Mucosa of rectum (tissue), 2 donors: ENCODE data around the gene RPUSD1.

Experiments used
- H3K27ac ChIP-seq, 2 donors: one replicate each; pipeline ENCODE4 v1.7.0; 2013; ENCODE audit warnings: inconsistent platforms in 2 of 2, low read depth in 2 of 2, low read length in 2 of 2
- H3K27me3 ChIP-seq, 2 donors: one replicate each; pipeline ENCODE4 v1.7.0; 2013; ENCODE audit warnings: low read length in 2 of 2; ENCODE audit not compliant: control insufficient read depth in 2 of 2, insufficient read depth in 2 of 2
- H3K36me3 ChIP-seq, 2 donors: one replicate each; pipeline ENCODE4 v1.7.0; 2013; ENCODE audit warnings: low read length in 2 of 2; ENCODE audit not compliant: control insufficient read depth in 2 of 2, insufficient read depth in 2 of 2
- H3K4me1 ChIP-seq, 2 donors: one replicate each; pipeline ENCODE4 v1.7.0; 2013; ENCODE audit warnings: low read length in 2 of 2, mild to moderate bottlenecking in 1 of 2; ENCODE audit not compliant: control insufficient read depth in 2 of 2, insufficient read depth in 2 of 2
- H3K4me3 ChIP-seq, 2 donors: one replicate each; pipeline ENCODE4 v1.7.0; 2013; ENCODE audit warnings: low read length in 2 of 2
- H3K9ac ChIP-seq, 2 donors: one replicate each; pipeline ENCODE4 v1.7.0; 2013; ENCODE audit warnings: low read length in 2 of 2, low read depth in 1 of 2, mild to moderate bottlenecking in 1 of 2
- H3K9me3 ChIP-seq, 2 donors: one replicate each; pipeline ENCODE4 v1.7.0; 2013; ENCODE audit warnings: low read length in 2 of 2; ENCODE audit not compliant: control insufficient read depth in 2 of 2
- donor health status: healthy.
- donor health status: Normal muscosa, but diverticular disease.

RPUSD1 gene

DNA sequence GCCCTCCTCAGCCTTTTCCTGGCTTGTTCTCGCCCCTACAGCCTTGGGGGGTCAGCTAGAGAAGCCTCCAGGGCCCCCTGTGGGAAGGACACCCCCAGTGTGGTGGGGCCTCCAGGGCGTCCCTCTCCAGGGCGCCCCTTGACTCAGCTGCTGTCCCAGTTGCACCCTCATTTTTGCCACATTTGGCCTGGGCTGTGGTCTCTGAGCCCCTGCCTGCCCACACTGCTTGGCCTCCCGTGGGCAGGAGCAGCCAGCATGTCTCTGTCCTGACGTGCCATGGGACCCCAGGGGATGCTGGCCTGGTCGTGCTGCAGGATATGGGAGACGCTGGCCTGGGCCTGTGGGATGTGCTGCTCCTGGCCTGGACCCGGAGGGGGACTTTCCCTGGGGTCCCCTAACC lies 5.2 kb upstream of the RPUSD1 start:
- H3K27ac ChIP-seq, result no peak overlapping the region
- no peak overlapping the region for H3K4me3 ChIP-seq
- no peak overlapping the region for H3K9ac ChIP-seq
- no peaks in the 10 kb centered on the region for H3K27me3 ChIP-seq
- no peaks in the 10 kb centered on the region for H3K9me3 ChIP-seq
- H3K36me3 ChIP-seq, result no peaks in the 10 kb centered on the region
- H3K4me1 ChIP-seq, result peaks cover 7 to 10% of the 10 kb centered on the region in 2 donors

DNA sequence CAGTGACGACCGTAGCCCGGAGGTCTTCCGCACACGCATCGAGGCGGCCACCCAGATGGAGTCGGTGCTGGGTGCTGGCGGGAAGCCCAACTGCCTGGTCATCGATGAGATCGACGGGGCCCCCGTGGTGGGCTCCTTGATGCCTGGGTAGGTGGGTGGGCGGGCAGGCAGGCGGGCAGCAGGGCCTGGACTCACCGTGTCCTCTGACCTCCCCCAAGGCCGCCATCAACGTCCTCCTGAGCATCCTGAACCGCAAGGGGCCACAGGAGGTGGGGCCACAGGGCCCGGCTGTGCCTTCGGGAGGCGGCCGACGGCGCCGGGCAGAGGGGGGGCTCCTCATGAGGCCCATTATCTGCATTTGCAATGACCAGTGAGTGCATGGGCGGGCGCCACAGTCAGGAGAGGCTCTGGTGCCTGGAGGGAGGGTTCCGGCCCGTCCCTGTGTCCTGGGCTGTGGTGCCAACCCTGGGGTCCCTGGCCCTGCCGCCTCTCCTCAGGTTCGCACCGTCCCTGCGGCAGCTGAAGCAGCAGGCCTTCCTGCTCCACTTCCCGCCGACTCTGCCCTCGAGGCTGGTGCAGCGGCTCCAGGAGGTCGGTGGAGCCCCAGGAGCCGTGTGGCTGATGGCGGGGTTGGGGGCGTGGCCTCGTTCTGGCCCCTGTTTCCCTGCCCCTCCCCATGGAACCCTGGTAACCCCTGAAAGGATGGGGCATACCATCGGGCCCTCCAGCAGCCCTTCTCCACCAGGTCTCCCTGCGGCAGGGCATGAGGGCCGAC lies 4.2 kb upstream of the RPUSD1 start:
- Histone ChIP-seq H3K9me3 (no peaks in the 10 kb centered on the region), H3K27me3 (no peaks in the 10 kb centered on the region), H3K27ac (no peak overlapping the region), H3K4me3 (no peak overlapping the region), H3K9ac (no peak overlapping the region), H3K36me3 (no peaks in the 10 kb centered on the region), H3K4me1 (peaks cover 10 to 14% of the 10 kb centered on the region in 2 donors)

DNA sequence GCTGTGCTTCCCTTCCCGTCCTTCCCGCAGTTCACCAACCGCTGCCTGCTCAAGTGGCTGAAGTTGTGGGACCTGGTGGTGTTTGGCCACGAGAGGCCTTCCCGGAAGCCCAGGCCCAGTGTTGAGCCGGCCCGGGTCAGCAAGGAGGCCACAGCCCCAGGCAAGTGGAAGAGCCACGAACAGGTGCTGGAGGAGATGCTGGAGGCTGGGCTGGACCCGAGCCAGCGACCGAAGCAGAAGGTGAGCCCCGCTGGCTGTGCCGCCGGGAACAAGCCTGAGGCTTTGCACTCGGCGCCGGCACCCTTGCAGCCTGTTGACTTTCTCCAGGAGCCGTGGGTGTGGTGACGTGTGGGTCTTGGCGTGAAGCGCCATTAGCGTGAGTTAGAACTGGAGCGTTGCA lies 3.0 kb upstream of the RPUSD1 start:
- H3K36me3 ChIP-seq, result peaks cover 4% of the 10 kb centered on the region in 2 donors
- H3K9me3 ChIP-seq, result no peaks in the 10 kb centered on the region

DNA sequence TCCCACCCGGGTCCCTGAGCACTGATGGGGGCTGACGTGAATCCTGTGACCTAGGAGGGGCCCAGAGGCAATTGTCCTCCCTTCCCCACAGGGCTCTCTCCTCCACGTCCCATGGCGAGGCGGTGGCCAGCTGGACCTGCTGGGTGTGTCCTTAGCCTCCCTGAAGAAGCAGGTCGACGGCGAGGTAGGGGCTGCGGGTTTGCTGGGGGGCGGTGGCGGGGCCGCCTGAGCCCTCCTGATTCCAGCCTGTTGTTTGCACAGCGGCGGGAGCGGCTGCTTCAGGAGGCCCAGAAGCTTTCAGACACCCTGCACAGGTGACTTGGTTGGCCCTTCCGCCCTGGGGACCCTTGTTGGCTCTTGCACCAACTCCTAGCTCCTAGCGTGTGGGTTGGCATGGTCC lies 1.9 kb upstream of the RPUSD1 start:
- Histone ChIP-seq H3K27ac (no peak overlapping the region), H3K9ac (no peak overlapping the region), H3K36me3 (peaks cover 4% of the 10 kb centered on the region in 2 donors), H3K9me3 (no peaks in the 10 kb centered on the region), H3K4me3 (no peak overlapping the region), H3K27me3 (no peaks in the 10 kb centered on the region), H3K4me1 (peaks cover 13 to 18% of the 10 kb centered on the region in 2 donors)

More for the DNA sequence above, 3.0 kb upstream of the RPUSD1 start:
- Histone ChIP-seq H3K9ac (no peak overlapping the region), H3K27ac (no peak overlapping the region), H3K4me3 (no peak overlapping the region), H3K4me1 (peaks cover 13 to 18% of the 10 kb centered on the region in 2 donors), H3K27me3 (no peaks in the 10 kb centered on the region)

DNA sequence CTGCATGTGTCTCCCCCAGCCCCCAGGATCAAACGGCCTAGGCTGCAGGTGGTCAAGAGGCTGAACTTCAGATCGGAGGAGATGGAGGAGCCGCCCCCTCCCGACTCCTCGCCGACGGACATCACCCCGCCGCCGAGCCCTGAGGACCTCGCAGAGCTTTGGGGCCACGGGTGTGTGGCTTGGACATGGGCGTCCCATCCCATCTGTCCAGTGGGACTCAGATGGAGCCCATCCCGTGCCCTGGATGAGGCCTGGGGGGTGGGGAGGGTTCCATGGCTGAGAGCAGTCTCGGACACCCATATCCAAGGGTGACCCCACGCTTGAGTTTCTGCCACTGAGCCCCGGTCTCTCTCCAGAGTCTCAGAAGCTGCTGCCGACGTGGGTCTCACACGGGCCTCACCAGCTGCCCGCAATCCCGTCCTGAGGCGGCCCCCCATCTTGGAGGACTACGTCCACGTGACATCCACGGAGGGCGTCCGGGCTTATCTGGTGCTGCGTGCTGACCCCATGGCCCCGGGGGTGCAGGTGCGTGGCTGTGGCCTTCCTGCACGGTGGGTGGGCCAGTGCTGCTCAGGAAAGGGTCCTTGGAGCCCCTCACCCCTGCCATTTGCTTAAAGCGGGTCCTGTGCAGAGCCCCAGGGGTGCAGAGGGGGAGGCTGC lies 1.1 kb upstream of the RPUSD1 start:
- no peaks in the 10 kb centered on the region for H3K9me3 ChIP-seq
- H3K4me3 ChIP-seq, result peak overlapping the region; percentile 78 to 85
- peak overlapping the region in 1 of 2 donors; percentile 68 for H3K9ac ChIP-seq
- H3K36me3 ChIP-seq, result peaks cover 4% of the 10 kb centered on the region in 2 donors
- H3K27ac ChIP-seq, result no peak overlapping the region
- H3K4me1 ChIP-seq, result peaks cover 13 to 18% of the 10 kb centered on the region in 2 donors
- H3K27me3 ChIP-seq, result no peaks in the 10 kb centered on the region

DNA sequence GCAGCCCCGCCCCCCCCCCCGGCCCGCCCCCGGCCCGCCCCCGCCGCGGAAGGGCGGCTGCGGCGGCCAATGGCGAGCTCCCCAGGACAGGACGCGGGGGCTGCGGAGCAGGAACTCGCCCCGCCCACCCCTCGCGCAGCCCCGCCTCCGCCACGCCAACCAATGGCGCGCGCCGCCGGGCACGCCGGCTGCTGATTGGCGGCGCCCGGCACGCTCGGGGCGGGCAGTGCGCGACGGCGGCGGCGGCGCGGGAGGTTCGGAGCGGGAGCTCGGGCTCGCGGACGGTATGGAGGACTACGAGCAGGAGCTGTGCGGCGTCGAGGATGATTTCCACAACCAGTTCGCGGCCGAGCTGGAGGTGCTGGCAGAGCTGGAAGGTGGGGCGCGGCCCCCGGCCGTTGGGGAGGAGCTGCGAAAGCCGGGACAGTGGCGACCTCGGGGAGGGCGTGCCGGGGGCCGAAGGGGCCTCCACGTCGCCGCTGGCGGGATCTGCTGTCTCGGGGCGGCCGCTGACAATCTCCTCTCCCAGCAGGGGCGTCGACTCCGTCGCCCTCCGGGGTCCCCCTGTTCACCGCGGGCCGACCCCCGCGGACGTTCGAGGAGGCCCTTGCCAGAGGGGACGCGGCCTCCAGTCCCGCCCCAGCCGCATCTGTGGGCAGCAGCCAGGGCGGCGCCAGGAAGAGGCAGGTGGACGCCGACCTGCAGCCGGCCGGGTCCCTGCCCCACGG lies 382 bp upstream of the RPUSD1 start, which contains the start of gene CHTF18:
Gene CHTF18 (plus strand): TSS at position 222 of the 728 bp plus-strand sequence. CDS start 65 bp downstream, at position 287.
- H3K27ac ChIP-seq, result peak within 1 kb of the TSS in 1 of 2 donors; percentile 61
- peak within 1 kb of the TSS; percentile 85 for H3K4me3 ChIP-seq
- H3K36me3 ChIP-seq, result peaks cover 4% of the 10 kb centered on the region in 2 donors
- H3K27me3 ChIP-seq, result peaks cover 0 to 1% of the 10 kb centered on the region in 2 donors
- H3K9ac ChIP-seq, result peak within 1 kb of the TSS; percentile 77 to 80
- H3K9me3 ChIP-seq, result no peaks in the 10 kb centered on the region
- H3K4me1 ChIP-seq, result peaks cover 13 to 18% of the 10 kb centered on the region in 2 donors

DNA sequence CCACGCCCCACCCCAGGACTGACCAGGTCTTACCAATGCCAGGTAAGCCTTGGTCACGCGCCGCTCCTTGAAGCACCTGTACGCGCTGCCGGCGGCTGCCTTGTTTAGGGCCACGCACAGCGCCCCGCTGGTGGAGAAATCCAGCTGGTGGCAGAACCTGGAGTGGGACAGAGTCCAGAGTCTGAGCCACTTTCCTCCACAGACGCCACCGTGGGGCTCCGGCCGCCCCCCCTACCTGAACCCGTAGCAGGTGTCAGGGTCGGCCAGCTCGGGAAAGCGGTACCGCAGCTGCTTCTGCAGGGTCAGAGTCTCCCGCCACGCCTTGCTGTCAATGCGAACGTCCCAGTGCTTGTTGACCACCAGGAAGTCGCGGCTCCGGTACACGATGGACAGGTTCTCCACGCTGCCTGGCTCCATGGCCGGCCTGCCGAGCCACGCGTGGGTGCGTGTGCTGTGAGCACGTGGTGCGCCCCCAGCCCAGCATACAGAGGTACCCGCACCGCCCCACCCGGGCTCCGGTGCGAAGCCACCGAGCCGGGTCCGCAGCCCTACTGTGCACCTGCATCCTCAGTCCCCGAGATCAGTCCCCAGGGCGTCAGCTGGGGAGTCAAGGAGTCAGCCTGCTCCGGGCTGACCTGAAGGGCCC lies 737 bp downstream of the RPUSD1 start:
- peaks cover 13 to 18% of the 10 kb centered on the region in 2 donors for H3K4me1 ChIP-seq
- H3K9ac ChIP-seq, result peak overlapping the region; percentile 77 to 80
- peaks cover 4% of the 10 kb centered on the region in 2 donors for H3K36me3 ChIP-seq
- H3K4me3 ChIP-seq, result peak overlapping the region; percentile 81 to 85
- peaks cover 7 to 12% of the 10 kb centered on the region in 2 donors for H3K27me3 ChIP-seq
- peak overlapping the region in 1 of 2 donors; percentile 61 for H3K27ac ChIP-seq
- H3K9me3 ChIP-seq, result no peaks in the 10 kb centered on the region

DNA sequence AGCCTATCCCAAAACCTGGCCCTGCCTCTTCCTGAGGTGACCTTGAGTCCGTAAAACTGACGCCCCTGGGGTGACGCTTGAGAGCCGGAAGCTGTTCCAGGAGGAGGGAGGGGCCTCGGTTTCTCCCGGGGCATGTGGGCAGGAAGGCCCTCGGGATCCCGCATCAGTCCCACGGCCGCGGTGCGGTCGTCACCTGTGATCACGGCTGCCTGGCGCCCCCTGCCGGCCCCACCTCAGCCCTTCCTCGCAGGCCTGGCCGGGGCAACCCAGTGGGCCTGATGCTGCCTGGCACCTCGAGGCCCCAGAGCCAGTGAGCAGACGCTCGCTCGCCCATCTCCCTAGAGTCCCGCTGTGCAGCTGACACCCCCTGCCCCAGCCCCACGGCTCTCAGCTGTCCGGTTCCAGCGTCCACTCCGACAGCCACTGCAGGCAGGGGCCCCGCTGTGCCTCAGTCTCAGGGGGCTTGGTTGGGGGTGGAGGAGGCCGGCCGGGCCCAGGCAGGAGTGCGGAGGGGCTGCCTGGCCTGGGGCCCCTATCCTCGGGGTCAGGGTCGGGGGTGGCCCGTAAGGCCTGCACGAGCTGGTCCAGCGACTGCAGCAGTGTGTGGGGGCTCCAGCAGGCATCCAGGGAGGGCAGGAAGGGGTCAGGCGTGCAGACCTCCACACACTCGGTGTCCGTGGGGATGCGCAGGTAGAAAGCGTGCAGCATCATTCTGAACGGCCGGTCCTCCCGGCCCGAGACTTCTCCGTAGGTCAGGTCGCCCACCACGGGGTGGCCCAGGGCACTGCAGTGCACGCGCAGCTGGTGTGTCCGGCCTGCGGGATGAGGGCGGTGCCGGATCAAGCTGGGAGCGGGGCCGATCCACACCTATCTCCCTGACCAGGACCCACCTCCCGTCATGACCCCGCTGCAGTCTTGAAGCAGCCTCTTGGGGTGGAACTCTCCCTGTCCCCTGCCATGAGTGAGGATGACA lies 2.3 kb downstream of the RPUSD1 start:
- H3K4me1 ChIP-seq, result peaks cover 13 to 18% of the 10 kb centered on the region in 2 donors
- no peak overlapping the region for H3K27ac ChIP-seq
- no peak overlapping the region for H3K9ac ChIP-seq
- no peak overlapping the region for H3K4me3 ChIP-seq
- peaks cover 7 to 20% of the 10 kb centered on the region in 2 donors for H3K27me3 ChIP-seq
- H3K9me3 ChIP-seq, result no peaks in the 10 kb centered on the region
- H3K36me3 ChIP-seq, result peaks cover 4% of the 10 kb centered on the region in 2 donors

DNA sequence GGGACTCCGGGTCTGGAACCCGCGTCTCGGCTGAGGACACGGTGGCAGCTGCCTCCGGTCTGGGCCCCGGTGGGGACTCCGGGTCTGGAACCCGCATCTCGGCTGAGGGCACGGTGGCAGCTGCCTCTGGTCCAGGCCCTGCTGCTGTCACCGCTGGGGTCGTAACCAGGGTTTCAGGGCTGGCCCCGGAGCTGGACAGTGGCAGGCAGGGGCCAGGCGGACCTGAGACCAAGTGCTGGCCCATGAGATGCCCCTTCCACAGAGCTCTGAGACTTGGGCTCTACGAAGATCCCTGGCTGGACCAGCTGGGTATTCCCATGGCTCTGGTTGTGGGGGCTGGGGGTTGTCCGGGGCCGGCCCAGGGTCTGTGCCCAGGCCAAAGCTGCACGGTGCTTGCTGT lies 3.8 kb downstream of the RPUSD1 start:
- Histone ChIP-seq H3K4me3 (no peak overlapping the region), H3K27me3 (peaks cover 10 to 27% of the 10 kb centered on the region in 2 donors), H3K9ac (no peak overlapping the region), H3K27ac (no peak overlapping the region), H3K4me1 (peaks cover 13 to 17% of the 10 kb centered on the region in 2 donors), H3K9me3 (no peaks in the 10 kb centered on the region), H3K36me3 (peaks cover 4% of the 10 kb centered on the region in 2 donors)
